GM21528 (cell line): Measurements from ENCODE around the gene MDGA2.
"Not testable (repeated sequence)": the region's sequence is repeated elsewhere in the genome, so short reads cannot be mapped to it uniquely, and the experiment has no call there.

ENCODE experiments used
- ATAC-seq: cut with Tn5 transposase; IDR thresholded peaks from one replicate; pipeline ENCODE4 v1.9.1; 2021; ENCODE audit warnings: mild to moderate bottlenecking, moderate library complexity; ENCODE audit not compliant: unreplicated experiment, low FRiP score

MDGA2 gene

DNA sequence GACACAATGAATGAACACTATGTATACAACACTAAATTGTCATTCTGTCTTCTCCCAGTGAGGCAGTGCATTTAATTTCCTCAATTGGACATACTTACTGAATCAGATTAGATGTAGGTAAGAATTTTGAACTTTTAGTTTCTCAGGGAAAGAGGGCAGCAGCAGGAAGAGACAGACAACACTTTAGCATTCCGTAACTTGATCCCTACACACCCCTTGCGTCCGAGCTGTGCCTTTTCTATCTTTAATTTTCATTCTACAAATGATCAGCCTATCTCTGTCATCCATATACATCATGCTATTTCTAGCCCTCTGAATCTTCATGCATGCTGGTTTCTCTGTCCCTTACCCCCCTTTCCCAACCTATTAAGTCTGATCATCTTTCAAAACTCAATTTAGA lies 665.8 kb downstream of the MDGA2 start:
- no peak for ATAC-seq

DNA sequence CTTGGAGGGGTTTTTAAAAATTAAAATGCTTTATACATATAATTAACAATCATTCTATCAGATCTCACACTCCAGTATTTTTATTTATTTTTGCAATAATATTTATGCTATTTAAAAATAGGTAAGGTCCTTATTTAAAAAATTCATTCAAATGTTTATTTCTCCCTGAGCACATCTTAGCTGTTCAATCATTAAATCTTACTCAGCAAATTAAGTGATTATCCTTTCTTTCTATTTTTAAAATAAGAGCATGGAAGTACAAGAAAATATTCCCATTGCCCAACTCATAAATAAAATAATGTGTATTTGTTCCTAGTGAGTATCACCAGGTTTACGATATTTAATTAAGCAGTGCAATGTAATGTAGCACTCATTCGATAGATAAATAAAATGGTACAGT lies 666.7 kb downstream of the MDGA2 start:
- no peak for ATAC-seq

DNA sequence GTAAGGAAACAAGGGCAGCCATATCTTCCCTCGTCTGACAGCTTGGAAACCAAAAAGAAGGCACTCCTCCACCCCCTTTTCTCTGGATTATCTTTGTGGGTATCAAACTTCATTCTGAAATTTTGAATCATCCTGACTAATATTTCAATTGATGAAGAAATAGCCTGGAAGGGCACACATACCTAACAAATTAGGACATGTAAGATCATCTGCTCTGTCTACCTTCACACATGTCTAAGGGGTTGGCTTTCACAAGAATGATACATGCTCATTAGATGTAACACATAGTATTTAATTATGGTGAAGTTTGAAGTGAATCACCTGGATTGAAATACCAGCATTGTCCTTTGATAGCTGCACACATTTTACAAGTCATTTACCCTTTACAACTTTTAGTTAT lies 675.7 kb downstream of the MDGA2 start:
- no peak for ATAC-seq

DNA sequence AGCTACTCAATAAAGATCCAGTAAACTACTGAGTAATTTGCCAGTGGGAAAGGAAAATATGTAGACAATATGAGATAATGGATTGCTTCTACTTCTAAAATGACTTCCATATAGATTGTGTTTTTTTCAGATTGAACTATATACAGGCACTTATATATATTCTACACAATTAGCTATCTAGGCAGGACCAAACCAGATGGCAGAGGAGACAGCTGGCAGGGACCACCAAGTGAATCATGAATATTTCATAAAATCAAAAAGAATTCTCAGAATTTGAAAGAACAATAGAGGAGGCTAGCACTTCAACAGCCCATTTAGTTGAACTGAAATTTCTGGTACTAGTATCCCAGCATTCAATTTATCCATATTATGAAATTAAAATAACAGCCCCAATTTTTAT lies 685.8 kb downstream of the MDGA2 start:
- ATAC-seq = no peak

DNA sequence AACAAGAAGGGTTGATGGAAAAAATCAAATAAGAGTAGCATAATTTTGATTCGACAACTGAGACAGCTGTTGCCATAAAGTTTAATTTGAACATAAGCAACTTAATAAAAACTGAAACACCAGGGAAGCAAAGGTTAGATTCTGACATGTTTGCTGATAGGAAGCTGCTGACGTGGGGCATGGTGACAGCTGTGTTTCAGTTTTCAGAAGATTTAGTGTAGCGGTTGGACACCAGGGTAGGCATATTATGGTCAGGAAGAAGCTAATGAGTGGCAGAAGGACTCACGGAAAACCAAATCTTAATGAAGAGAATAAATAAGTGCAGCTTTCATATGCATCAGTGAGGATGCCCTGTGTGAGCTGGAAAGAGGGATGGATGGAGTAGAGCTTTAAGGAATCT lies 687.1 kb downstream of the MDGA2 start:
- no peak for ATAC-seq

DNA sequence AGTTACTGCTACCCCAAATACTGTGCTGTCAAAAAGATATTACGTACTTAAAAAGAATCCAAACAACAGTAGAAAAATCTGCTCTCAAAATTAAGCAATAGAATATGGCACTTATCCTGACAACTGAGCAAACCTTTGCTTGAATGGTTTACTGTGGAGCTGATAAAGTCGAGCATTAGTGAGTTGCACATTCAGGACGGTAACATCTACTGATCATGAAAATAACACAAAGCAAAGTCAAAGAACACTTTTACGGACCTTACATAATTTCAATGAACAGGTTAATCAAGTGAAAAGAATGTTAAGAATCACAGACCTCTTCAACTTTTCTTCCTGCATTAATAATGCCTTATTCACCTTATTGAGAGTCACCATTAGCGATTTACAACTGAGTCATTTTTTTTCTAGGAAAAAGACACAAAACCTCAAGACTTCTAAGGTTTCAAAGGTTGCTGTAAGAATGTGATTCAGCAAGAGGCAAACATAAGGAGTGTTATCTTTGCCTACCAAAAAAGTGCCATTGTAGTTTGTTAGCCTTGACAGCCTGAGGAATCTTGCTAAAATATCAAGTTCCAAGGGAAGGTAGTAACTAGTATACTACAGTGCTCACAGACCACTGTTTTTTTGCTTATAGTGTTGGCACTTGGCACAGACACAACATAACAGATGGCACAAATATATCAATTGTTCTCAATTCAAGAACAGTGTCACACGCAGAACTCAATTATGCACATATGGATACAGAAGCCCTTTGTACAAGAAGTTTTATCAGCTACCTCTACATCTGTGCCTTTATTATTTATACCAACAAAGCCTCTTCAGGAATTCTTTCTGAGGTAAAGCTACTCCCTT lies 689.6 kb downstream of the MDGA2 start:
- no peak for ATAC-seq

DNA sequence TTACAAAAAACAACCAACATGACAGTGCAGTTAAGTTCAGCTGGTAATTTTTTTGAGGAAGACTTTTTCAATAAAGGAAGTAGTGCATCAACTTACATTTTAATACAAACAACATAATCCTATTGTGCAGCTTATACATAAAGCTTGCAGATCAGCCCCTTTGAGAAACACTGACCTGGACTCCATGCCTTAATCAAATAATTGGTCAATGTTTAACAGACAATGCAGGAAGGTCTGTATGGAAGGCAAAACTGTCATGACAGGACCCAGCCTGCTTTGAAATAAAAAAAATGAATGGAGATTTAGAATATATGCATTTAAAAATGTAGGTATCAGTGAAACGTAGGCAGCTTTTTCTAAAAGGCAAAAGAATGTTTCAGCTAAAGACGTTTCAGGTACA lies 702.1 kb downstream of the MDGA2 start:
- ATAC-seq = no peak

DNA sequence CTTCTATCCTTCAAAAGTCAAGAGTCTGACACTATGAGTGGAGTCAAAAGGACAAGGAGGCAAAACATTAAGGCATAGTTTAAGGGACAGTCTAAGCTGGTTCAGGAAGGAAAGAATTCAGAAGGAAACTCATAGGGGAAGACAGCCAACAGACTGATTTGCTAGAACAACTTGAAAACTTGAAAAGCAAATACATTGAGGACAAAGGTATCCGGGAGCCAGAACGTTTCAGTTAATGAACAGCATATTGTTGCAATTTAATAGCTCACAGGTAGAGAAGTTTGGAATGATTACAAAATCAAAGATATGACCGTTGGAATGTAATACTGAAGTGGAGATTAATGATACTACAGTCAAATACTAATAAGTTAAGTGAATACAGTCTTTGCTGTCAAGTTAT lies 711.0 kb downstream of the MDGA2 start:
- ATAC-seq = no peak

DNA sequence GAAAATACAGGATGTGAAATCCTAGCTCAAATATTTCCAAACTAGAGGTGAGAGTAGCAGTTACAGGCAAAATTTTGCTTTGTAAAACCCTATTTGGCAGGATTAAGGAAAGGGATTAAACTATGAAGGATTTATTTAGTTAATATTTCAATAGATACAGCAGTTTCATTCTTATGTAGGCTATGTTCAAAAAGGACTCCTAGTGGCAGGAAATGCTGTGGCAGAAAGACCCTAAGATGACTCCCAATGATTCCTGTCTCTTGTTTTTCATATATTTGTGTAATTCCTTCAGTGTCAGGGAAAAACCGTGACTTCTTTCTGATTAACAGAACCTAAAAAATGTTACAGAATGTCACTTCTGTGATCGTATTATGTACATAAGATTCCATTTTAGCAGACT lies 724.3 kb downstream of the MDGA2 start:
- no peak for ATAC-seq

DNA sequence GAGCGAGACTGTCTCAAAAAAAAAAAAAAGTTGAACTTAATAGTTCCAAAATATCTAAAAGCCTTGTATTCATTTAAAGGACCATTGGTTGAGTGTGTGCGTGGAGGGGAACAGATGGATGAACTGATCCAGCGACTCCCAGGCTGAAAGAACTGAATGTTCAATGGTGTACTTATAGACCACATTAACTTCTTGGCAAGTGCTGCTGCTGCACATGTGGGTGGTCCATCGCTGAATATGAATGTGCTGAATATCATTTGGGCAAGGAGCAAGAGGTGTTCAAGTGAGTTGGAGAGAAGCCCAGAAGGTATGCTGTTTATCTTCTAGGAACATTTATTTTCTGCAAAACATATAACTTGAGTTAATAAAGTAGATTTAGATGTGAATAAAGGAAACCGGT lies 734.8 kb downstream of the MDGA2 start:
- no peak for ATAC-seq

DNA sequence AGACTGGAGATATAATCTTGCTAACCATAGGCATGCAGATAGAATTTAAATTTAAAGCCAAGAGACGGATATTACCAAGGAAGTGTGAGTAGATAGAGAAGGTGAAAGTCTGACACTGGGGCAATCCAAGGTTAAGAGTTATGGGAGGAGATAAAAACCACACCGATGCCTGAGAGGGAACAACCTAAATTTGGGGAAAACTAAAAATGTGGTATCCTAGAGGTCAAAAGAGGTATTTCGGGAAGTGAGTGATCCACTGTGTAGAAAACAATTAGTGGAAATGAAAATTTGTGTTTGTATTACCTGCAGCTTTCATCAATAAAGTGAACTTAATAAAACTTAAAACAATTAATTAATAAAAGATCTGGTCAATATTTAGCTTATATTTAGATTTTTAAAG lies 754.9 kb downstream of the MDGA2 start:
- ATAC-seq = no peak

DNA sequence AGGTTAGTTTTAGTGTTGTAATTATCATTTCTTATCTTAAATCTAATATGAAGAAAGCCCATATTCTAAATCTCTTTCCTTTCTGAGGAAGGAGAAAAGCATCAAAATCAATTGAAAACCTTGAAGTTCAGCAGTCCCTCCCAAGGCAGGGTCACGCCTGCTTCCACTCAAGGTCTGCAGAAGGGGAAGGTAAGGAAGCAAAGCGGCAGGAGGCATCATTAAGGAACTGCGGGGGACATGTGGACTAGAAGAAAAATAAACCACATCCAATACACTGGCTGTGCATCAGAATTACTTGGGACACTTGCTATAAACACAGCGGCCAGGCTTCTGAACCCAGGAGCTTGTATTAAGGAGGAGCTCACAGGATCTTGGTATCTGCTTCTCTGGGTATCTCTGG lies 759.9 kb downstream of the MDGA2 start:
- not testable (repeated sequence) for ATAC-seq

DNA sequence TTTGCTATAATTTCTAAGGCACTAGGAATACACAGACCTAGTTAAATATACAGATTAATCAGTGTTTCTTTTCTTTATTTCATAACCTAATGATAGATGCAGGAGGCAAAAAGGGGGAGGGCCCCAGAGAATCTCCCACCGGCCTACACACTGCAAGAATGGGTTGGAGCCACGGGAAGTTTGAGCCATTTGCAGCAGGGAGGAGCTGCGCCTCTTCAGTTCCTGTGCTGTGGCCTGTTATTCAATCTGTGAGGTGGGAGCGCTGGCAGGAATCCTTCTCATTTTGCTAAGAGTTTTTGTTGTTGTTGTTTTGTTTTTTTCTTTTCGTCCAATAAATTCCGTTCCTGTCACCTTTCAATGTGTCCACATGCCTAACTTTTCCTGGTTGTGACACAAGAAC lies 772.6 kb downstream of the MDGA2 start:
- ATAC-seq = no peak

DNA sequence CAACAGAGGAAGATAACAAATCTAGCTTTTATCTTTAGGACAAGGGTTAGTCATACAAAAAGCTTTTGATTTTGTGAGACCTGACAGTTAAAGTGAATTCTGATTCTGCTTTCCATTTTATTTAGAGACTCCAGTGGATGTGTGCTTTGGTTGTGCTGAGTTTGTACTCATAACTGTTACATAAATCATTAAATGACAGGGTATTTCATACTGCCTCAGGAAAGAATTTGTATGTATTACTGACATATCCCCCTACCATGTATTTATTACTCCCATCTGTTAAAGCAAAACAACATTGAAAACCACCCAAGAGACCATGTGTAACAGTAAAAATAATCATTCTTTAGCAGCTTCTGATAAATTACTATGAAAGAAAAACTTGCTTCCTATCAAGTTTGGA lies 780.9 kb downstream of the MDGA2 start:
- no peak for ATAC-seq

DNA sequence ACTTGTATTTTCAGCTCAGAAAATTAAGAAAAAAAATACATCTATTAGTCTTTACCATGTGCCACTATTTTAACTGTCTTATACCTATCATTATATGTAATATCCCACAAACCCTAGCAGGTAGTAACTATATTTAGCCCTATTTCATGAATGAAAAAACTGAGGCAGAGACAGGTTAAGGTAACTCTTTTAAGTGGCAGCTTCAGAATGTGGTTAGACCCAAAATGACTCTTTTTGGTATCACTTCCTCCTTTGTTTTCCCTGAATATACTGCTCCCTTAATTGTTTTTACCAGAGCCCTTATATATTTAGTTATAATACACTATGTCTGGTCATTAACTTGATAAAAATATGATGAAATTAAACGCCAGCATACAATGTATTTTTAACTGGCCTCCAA lies 788.3 kb downstream of the MDGA2 start:
- ATAC-seq = no peak

DNA sequence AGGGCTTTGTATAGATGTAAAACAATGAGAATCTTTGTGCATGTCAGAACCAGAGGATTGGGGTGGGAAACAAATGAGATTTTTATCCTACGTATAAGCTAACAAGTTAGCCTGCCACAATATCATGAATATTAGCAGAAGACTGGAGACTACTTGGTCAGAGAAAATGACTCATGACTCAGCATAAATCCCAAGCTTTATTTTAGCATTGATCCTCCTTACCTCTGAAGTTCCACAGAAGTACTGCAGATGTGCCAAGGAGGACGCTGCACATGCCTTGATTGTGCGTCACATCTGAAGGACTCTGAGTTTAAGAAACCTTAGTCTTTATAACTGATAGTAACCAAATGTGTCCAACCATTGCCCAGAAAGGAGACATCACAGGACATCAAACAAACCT lies 789.8 kb downstream of the MDGA2 start:
- no peak for ATAC-seq

DNA sequence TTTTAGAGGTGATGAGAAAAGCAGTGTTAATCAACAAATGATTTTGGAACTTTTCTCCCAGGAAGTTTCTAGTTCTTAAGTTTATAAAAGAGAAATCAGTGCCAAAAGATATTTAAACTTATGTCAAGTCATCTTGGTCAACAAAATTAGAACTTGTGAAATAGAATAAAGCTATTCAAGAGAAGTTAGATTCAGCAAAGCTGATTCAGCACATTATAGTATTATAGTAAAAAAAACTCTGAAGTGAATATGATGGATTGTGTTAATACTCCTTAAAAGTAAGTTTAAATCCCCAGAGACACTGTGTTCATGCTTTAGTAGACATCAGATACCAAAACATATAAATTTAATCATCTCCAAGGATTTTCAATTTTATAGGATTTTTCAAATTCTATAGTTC lies 813.7 kb downstream of the MDGA2 start:
- no peak for ATAC-seq

DNA sequence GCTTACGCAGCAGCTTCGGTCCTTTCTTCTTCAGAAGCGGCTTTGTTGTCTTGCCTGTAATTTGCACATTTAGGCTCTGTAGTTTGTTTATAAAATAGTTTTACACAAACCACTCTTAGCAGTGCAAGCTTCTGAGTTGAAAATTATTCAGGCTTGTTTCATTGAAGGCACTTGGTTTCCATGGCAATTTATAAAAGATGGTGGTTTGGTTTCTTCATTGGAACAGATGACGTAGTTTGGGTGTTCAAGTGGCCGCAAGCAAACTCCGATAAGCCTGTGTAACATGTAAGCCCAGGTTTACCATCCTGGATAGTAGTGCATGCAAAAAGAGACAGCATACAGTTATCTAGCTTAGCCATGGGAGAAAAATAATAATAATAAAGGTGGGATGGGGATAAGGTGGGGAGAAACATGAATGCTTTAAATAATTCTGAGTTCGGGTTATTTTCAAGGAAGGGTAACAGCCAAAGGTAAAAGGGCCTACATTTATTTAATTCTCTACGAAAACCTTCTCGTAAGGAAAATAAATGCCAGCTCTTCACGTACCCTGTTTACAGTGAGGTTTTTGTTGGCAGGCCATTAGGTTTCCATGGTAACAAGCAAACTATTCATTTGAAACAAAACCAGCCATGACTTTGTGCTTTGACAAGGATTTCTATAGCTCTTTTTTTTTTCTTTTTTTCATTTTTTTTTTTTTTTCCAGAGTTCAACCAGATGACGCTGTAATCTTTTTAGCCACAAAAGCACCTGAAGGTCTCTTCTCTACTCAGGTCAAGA lies 834.3 kb downstream of the MDGA2 start:
- no peak for ATAC-seq

DNA sequence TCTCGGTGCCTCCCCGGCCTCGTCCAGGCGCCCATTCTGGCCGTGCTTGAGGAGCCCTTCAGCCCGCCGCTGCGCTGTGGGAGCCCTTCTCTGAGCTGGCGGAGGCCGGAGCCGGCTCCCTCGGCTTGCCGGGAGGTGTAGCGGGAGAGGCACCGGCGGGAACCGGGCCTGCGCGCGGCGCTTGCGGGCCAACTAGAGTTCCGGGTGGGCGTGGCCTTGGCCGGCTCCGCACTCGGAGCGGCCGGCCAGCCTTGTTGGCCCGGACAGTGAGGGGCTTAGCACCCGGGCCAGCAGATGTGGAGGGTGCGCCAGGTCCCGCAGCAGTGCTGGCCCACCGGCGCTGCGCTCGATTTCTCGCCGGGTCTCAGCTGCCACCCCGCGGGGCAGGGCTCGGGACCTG lies 855.1 kb downstream of the MDGA2 start:
- no peak for ATAC-seq

DNA sequence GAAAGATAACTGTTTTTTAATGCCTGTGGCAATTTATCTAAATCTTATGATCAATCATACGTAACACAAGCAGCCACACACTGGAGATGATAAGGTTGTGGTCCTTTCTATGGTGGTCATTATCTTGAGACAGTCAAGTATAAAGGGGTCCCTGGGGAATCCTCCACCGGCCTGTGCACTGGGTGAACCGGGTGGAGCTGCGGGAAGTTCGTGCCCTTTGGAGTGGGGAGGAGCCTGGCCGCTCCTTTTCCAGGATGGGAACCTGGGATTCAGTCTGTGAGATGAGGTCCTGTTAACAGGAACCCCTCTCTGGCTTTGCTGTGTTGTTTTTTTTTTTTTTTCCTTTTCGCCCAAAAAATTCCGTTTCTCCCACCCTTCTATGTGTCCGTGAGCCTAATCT lies 856.3 kb downstream of the MDGA2 start:
- no peak for ATAC-seq

DNA sequence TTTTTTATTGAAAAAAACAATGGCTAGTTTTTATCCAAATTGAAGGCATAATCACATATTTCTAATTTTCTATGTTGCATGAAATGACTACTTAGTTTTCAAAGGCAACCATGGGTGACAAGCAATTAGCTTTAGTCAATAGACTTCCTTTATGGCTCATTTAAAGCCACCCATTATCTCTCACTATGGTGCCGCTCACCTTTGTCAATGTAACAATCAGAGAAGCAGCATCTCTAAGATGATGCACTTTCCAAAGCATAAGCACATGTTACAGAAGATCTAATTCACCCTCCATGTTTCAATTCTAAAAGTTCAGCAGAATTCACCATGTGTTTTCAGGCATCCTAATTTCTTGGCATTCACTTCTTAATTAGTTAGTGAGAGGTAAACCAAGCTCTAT lies 857.3 kb downstream of the MDGA2 start:
- no peak for ATAC-seq

DNA sequence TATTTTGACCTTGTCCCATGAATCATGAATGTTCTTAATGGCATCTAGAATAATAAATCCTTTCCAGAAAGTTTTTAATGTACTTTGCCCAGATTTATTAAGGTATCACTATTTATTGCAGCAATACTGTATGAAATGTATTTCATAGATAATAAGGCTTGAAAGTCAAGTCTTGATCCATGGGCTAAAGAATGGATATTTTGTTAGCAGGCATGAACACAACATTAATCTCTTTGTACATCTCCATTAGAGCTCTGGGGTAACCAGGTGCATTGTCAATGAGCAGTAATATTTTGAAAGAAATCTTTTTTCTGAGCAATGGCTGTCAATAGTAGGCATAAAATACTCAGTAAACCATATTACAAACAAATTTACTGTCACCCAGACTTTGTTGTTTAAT lies 882.3 kb downstream of the MDGA2 start:
- no peak for ATAC-seq
